WTC11 (cell line): ENCODE measurements around the gene HOXA13. TPM values are rescaled to one million over a fixed set of nuclear protein-coding genes. Genes with fewer than 3 reads are reported as not detected.

Source experiments
- ATAC-seq: fragments of 200-7000 bp; cut with Tn5 transposase; 2 replicates; pipeline ENCODE4 v1.10.0; 2021; ENCODE audit warnings: mild to moderate bottlenecking, moderate library complexity
- CTCF ChIA-PET: fragments of 300-600 bp; sonication (Branson Sonifier 250); formaldehyde crosslinking; loops from one replicate; lab custom pipeline; 2021; ENCODE audit warnings: antibody characterized with exemption; lab: Charles Lee
- POLR2A ChIA-PET: fragments of 350-600 bp; sonication (Branson Sonifier 250); formaldehyde crosslinking; loops from one replicate; lab custom pipeline; 2021; ENCODE audit warnings: antibody characterized with exemption; lab: Charles Lee
- DNase-seq: peaks from one replicate; pipeline ENCODE4 v3.0.0; 2021; ENCODE audit warnings: low spot score
- H3K27ac Mint-ChIP-seq: 2 replicates; pipeline ENCODE4 v1.8.0; 2021; ENCODE audit warnings: mixed read lengths
- H3K27me3 Mint-ChIP-seq: 2 replicates; pipeline ENCODE4 v1.8.0; 2021; ENCODE audit warnings: low read depth, mild to moderate bottlenecking, moderate library complexity, mixed read lengths
- H3K36me3 Mint-ChIP-seq: 2 replicates; pipeline ENCODE4 v1.8.0; 2021; ENCODE audit warnings: mixed read lengths
- H3K4me1 Mint-ChIP-seq: 2 replicates; pipeline ENCODE4 v1.8.0; 2022; ENCODE audit warnings: mixed read lengths
- H3K4me3 Mint-ChIP-seq: 2 replicates; pipeline ENCODE4 v1.8.0; 2021; ENCODE audit warnings: mild to moderate bottlenecking, moderate library complexity, mixed read lengths
- H3K9me3 Mint-ChIP-seq: 2 replicates; pipeline ENCODE4 v1.8.0; 2021; ENCODE audit warnings: mixed read lengths
- AR ChIP-seq: fragments of 250-450 bp; sonication (Bioruptor Pico); IDR thresholded peaks from 2 replicates; pipeline ENCODE4 v1.9.0; 2021; ENCODE audit warnings: mild to moderate bottlenecking
- ATF2 ChIP-seq: sonication (generic); formaldehyde crosslinking; IDR thresholded peaks from 2 replicates; pipeline ENCODE4 v1.8.1; 2022; ENCODE audit warnings: low read depth, missing genetic modification reagents, borderline replicate concordance
- ATF6 ChIP-seq: sonication (generic); formaldehyde crosslinking; IDR thresholded peaks from 2 replicates; pipeline ENCODE4 v1.8.1; 2023; ENCODE audit warnings: mild to moderate bottlenecking, missing genetic modification reagents
- E2F1 ChIP-seq: sonication (generic); formaldehyde crosslinking; IDR thresholded peaks from 2 replicates; pipeline ENCODE4 v1.8.0; 2022; ENCODE audit warnings: mild to moderate bottlenecking, missing genetic modification reagents
- ELF4 ChIP-seq: sonication (generic); formaldehyde crosslinking; IDR thresholded peaks from 2 replicates; pipeline ENCODE4 v1.8.1; 2022; ENCODE audit warnings: low read depth, mild to moderate bottlenecking, moderate library complexity, missing genetic modification reagents
- ERG ChIP-seq: fragments of 250-450 bp; sonication (Bioruptor Pico); IDR thresholded peaks from 2 replicates; pipeline ENCODE4 v1.8.0; 2021; ENCODE audit warnings: mild to moderate bottlenecking
- GABPB1 ChIP-seq: sonication (generic); formaldehyde crosslinking; IDR thresholded peaks from 2 replicates; pipeline ENCODE4 v1.8.1; 2023; ENCODE audit warnings: mild to moderate bottlenecking, missing genetic modification reagents
- GRHL2 ChIP-seq: fragments of 250-450 bp; sonication (Bioruptor Pico); IDR thresholded peaks from 2 replicates; pipeline ENCODE4 v1.8.0; 2022; ENCODE audit warnings: mild to moderate bottlenecking, moderate library complexity; ENCODE audit not compliant: insufficient replicate concordance, severe bottlenecking
- KAT7 ChIP-seq: sonication (generic); formaldehyde crosslinking; IDR thresholded peaks from 2 replicates; pipeline ENCODE4 v1.8.1; 2023; ENCODE audit warnings: missing genetic modification reagents, mild to moderate bottlenecking, borderline replicate concordance
- NFATC4 ChIP-seq: fragments of 250-450 bp; sonication (Bioruptor Pico); IDR thresholded peaks from 2 replicates; pipeline ENCODE4 v1.9.0; 2021; ENCODE audit warnings: mild to moderate bottlenecking
- OVOL2 ChIP-seq: fragments of 250-450 bp; sonication (Bioruptor Pico); IDR thresholded peaks from 2 replicates; pipeline ENCODE4 v1.9.0; 2021; ENCODE audit warnings: mild to moderate bottlenecking, borderline replicate concordance
- SOX15 ChIP-seq: fragments of 250-450 bp; sonication (Bioruptor Pico); IDR thresholded peaks from 2 replicates; pipeline ENCODE4 v1.9.0; 2021; ENCODE audit warnings: mild to moderate bottlenecking
- SP1 ChIP-seq: sonication (generic); formaldehyde crosslinking; conservative IDR thresholded peaks from 2 replicates; pipeline ENCODE4 v1.8.1; 2022; ENCODE audit warnings: missing genetic modification reagents
- TP53 ChIP-seq: sonication (generic); formaldehyde crosslinking; IDR thresholded peaks from 2 replicates; pipeline ENCODE4 v1.8.1; 2023; ENCODE audit warnings: mild to moderate bottlenecking, missing genetic modification reagents
- ZBTB21 ChIP-seq: sonication (generic); formaldehyde crosslinking; IDR thresholded peaks from 2 replicates; pipeline ENCODE4 v1.8.1; 2023; ENCODE audit warnings: mild to moderate bottlenecking, missing genetic modification reagents, borderline replicate concordance
- ZNF219 ChIP-seq: sonication (generic); formaldehyde crosslinking; IDR thresholded peaks from 2 replicates; pipeline ENCODE4 v1.8.0; 2023; ENCODE audit warnings: missing genetic modification reagents, mild to moderate bottlenecking, borderline replicate concordance
- total RNA-seq: library from RNA; stranded (reverse); gene quantifications from 3 replicates; pipeline ENCODE4 v1.2.3, GENCODE V29; 2021
- TF ChIP-seq, protein P1 (sequence below): fragments of 250-450 bp; sonication (Bioruptor Pico); conservative IDR thresholded peaks from 2 replicates; pipeline ENCODE4 v1.9.0; 2021; ENCODE audit warnings: mild to moderate bottlenecking

The HOXA13 gene
- total RNA-seq, 1 experiment from 2014 or later: not detected

GRCh38 chr7:27219821-27220220 is 19.9 kb upstream of the HOXA13 start (continued):
- TF ChIP-seq ATF2 (CRISPR knock-in tag) (no peak), ELF4 (CRISPR knock-in tag) (no peak)

DNA sequence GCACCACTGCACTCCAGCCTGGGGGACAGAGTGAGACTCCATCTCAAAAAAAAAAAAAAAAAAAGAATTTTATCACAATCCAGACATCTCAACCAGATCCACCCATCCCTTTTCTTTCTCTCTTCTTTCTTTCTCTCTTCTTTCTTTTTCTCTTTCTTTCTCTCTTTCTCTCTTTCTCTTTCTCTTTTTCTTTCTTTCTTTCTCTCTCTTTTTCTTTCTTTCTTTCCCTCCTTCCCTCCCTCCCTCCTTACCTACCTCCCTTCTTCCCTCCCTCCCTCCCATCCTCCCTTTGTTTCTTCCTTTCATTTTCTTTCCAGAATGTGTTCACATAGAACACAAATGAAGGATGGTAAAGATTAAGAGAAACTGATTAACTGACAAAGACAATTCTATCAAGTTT is 18.1 kb upstream of the HOXA13 start:
- H3K27ac Mint-ChIP-seq: no peak overlapping the region
- no peak for TF ChIP-seq TP53 (CRISPR knock-in tag)
- TF ChIP-seq, protein P1, sequence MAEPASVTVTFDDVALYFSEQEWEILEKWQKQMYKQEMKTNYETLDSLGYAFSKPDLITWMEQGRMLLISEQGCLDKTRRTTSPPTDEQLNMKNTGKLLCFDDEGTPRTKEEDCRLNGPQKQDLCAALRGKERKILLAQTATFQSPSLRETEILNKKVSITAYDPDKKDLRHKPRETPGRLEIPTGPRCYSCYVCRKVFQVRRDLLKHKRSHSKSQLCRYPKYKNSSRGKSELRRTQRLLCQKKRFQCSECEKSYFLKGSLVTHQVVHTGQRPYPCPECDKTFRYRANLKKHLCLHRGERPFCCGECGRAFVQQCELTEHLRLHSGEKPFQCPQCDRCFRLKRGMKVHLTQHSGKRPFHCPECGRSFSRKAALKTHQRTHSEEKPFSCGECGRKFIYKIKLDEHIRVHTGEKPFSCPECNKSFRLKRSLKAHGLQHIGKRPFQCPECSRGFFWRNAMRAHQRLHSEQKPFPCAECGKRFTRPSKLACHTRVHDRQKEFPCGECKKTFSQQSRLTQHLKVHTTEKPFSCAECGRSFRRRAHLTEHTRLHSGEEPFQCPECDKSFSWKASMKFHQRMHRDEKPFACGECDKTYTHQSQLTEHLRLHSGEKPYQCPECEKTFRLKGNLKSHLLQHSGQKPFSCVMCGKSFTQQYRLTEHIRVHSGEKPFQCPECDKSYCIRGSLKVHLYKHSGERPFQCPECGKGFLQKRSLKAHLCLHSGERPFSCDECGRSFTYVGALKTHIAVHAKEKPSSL (CRISPR knock-in tag): no peak
- TF ChIP-seq SOX15 (CRISPR knock-in tag): no peak
- no peak for TF ChIP-seq NFATC4 (CRISPR knock-in tag)
- TF ChIP-seq ZBTB21 (CRISPR knock-in tag): no peak
- TF ChIP-seq ATF6 (CRISPR knock-in tag): no peak
- TF ChIP-seq E2F1 (CRISPR knock-in tag): no peak
- TF ChIP-seq KAT7 (CRISPR knock-in tag): no peak
- no peak for TF ChIP-seq ZNF219
- TF ChIP-seq AR (CRISPR knock-in tag): no peak
- TF ChIP-seq GABPB1 (CRISPR knock-in tag): no peak
- no peak for TF ChIP-seq GRHL2 (CRISPR knock-in tag)
- TF ChIP-seq OVOL2 (CRISPR knock-in tag): no peak
- TF ChIP-seq ERG (CRISPR knock-in tag): no peak
- no peak for TF ChIP-seq SP1 (CRISPR knock-in tag)
- H3K27me3 Mint-ChIP-seq: peaks cover 100% of the 10 kb centered on the region
- ATAC-seq: no peak
- POLR2A ChIA-PET: no interaction called here
- no peaks in the 10 kb centered on the region for H3K9me3 Mint-ChIP-seq
- CTCF ChIA-PET: interaction anchor here (1.1 kb wide), 1 partner anchor 22 kb away, joined by 3 read pairs; no protein-coding TSS in a partner anchor
- peaks cover 39% of the 10 kb centered on the region for H3K4me1 Mint-ChIP-seq
- H3K4me3 Mint-ChIP-seq: no peak overlapping the region
- H3K36me3 Mint-ChIP-seq: no peaks in the 10 kb centered on the region
- no peak for DNase-seq
